ENCODE data around the gene GNB2. TPM values are rescaled to one million over a fixed set of nuclear protein-coding genes. Genes with fewer than 3 reads are reported as not detected.

The GNB2 gene
- total and polyA plus RNA-seq, 2 donors from 2014 or later = 234 to 265 TPM

DNA sequence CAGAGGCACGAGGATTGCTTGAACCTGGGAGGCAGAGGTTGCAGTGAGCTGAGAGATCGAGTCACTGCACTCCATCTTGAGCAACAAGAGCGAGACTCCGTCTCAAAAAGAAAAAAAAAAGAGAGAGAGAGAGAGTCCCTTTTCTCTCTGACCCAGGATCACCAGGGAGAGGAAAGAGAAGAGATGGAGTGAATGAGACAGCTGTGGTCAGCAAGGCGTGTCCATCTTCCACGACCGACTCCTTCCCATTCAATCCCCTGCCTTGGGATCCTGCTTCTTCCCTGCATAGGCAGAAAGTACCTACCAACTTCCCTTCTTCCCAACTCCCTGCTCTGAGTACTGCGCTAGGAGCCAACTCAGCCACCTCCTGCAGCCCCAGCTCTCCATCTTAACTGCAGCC, 54.7 kb downstream of the GNB2 start:
- no peak overlapping the region for H3K4me3 ChIP-seq (ENCODE audit: low read length in 3 of 3)
- H3K4me1 ChIP-seq (ENCODE audit: control insufficient read depth in 2 of 3, insufficient read depth in 2 of 3, low read depth in 1 of 3, low read length in 3 of 3) = no peaks in the 10 kb centered on the region
- H3K9ac ChIP-seq (ENCODE audit: low read length in 3 of 3) = no peak overlapping the region
- no peaks in the 10 kb centered on the region for H3K36me3 ChIP-seq (ENCODE audit: control insufficient read depth in 2 of 3, insufficient read depth in 3 of 3, low read length in 3 of 3)
- DNase-seq = no peak
- intact Hi-C loops (cut with DNase I) = no loop called here
- FAIRE-seq = no peak
- no peak overlapping the region for H3K27ac ChIP-seq (ENCODE audit: low read depth in 2 of 2, low read length in 2 of 2)
- H3K9me3 ChIP-seq (ENCODE audit: control insufficient read depth in 2 of 3, insufficient read depth in 1 of 3, low read length in 3 of 3) = no peaks in the 10 kb centered on the region
- H3K27me3 ChIP-seq (ENCODE audit: control insufficient read depth, insufficient read depth, low read length) = no peaks in the 10 kb centered on the region
- TF ChIP-seq, protein P1, sequence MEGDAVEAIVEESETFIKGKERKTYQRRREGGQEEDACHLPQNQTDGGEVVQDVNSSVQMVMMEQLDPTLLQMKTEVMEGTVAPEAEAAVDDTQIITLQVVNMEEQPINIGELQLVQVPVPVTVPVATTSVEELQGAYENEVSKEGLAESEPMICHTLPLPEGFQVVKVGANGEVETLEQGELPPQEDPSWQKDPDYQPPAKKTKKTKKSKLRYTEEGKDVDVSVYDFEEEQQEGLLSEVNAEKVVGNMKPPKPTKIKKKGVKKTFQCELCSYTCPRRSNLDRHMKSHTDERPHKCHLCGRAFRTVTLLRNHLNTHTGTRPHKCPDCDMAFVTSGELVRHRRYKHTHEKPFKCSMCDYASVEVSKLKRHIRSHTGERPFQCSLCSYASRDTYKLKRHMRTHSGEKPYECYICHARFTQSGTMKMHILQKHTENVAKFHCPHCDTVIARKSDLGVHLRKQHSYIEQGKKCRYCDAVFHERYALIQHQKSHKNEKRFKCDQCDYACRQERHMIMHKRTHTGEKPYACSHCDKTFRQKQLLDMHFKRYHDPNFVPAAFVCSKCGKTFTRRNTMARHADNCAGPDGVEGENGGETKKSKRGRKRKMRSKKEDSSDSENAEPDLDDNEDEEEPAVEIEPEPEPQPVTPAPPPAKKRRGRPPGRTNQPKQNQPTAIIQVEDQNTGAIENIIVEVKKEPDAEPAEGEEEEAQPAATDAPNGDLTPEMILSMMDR (IDR thresholded peaks at IDR 0.05; ENCODE audit: borderline replicate concordance, extremely low read depth, insufficient read depth) = no peak

Other genes starting within 250 kb of the GNB2 start
- 3.0 TPM for gene ZCWPW1, start 245.0 kb upstream of the GNB2 start, total RNA-seq
- 7.9 TPM for gene ZCWPW1, start 245.0 kb upstream of the GNB2 start, polyA plus RNA-seq (ENCODE audit: insufficient read depth, low read depth, low replicate concordance)
- 47.2 TPM for gene MEPCE, start 243.9 kb upstream of the GNB2 start, total RNA-seq
- gene MEPCE, start 243.9 kb upstream of the GNB2 start, polyA plus RNA-seq (ENCODE audit: insufficient read depth, low read depth, low replicate concordance) = 33.4 TPM
- 41.7 TPM for gene PPP1R35, start 237.2 kb upstream of the GNB2 start, total RNA-seq
- gene PPP1R35, start 237.2 kb upstream of the GNB2 start, polyA plus RNA-seq (ENCODE audit: insufficient read depth, low read depth, low replicate concordance) = 40.2 TPM
- gene SPACDR, start 209.5 kb upstream of the GNB2 start, total RNA-seq = 0.54 TPM
- gene SPACDR, start 209.5 kb upstream of the GNB2 start, polyA plus RNA-seq (ENCODE audit: insufficient read depth, low read depth, low replicate concordance) = not detected
- gene TSC22D4, start 194.5 kb upstream of the GNB2 start, total RNA-seq = 61.5 TPM
- gene TSC22D4, start 194.5 kb upstream of the GNB2 start, polyA plus RNA-seq (ENCODE audit: insufficient read depth, low read depth, low replicate concordance) = 67.0 TPM
- 0.41 TPM for gene NYAP1, start 189.8 kb upstream of the GNB2 start, total RNA-seq
- 0.69 TPM for gene NYAP1, start 189.8 kb upstream of the GNB2 start, polyA plus RNA-seq (ENCODE audit: insufficient read depth, low read depth, low replicate concordance)
- gene AGFG2, start 134.5 kb upstream of the GNB2 start, total RNA-seq = 37.3 TPM
- gene AGFG2, start 134.5 kb upstream of the GNB2 start, polyA plus RNA-seq (ENCODE audit: insufficient read depth, low read depth, low replicate concordance) = 24.3 TPM
- gene SAP25, start 99.8 kb upstream of the GNB2 start, total RNA-seq = 9.8 TPM
- gene SAP25, start 99.8 kb upstream of the GNB2 start, polyA plus RNA-seq (ENCODE audit: insufficient read depth, low read depth, low replicate concordance) = 5.7 TPM
- gene LRCH4, start 87.6 kb upstream of the GNB2 start, total RNA-seq = 62.9 TPM
- gene LRCH4, start 87.6 kb upstream of the GNB2 start, polyA plus RNA-seq (ENCODE audit: insufficient read depth, low read depth, low replicate concordance) = 23.2 TPM
- 0.60 TPM for gene FBXO24, start 87.4 kb upstream of the GNB2 start, total RNA-seq
- 0.95 TPM for gene FBXO24, start 87.4 kb upstream of the GNB2 start, polyA plus RNA-seq (ENCODE audit: insufficient read depth, low read depth, low replicate concordance)
- gene PCOLCE, start 71.4 kb upstream of the GNB2 start, total RNA-seq = 51.5 TPM
- 42.9 TPM for gene PCOLCE, start 71.4 kb upstream of the GNB2 start, polyA plus RNA-seq (ENCODE audit: insufficient read depth, low read depth, low replicate concordance)
- 18.2 TPM for gene MOSPD3, start 61.2 kb upstream of the GNB2 start, total RNA-seq
- 30.6 TPM for gene MOSPD3, start 61.2 kb upstream of the GNB2 start, polyA plus RNA-seq (ENCODE audit: insufficient read depth, low read depth, low replicate concordance)
- 0.79 TPM for gene TFR2, start 32.2 kb upstream of the GNB2 start, total RNA-seq
- 0.22 TPM for gene TFR2, start 32.2 kb upstream of the GNB2 start, polyA plus RNA-seq (ENCODE audit: insufficient read depth, low read depth, low replicate concordance)
- gene ACTL6B, start 17.3 kb upstream of the GNB2 start, total RNA-seq = not detected
- not detected for gene ACTL6B, start 17.3 kb upstream of the GNB2 start, polyA plus RNA-seq (ENCODE audit: insufficient read depth, low read depth, low replicate concordance)
- gene GIGYF1, start 20.5 kb downstream of the GNB2 start, total RNA-seq = 51.3 TPM
- 11.6 TPM for gene GIGYF1, start 20.5 kb downstream of the GNB2 start, polyA plus RNA-seq (ENCODE audit: insufficient read depth, low read depth, low replicate concordance)
- 25.7 TPM for gene POP7, start 32.4 kb downstream of the GNB2 start, total RNA-seq
- gene POP7, start 32.4 kb downstream of the GNB2 start, polyA plus RNA-seq (ENCODE audit: insufficient read depth, low read depth, low replicate concordance) = 41.8 TPM
- not detected for gene EPO, start 46.7 kb downstream of the GNB2 start, total RNA-seq
- not detected for gene EPO, start 46.7 kb downstream of the GNB2 start, polyA plus RNA-seq (ENCODE audit: insufficient read depth, low read depth, low replicate concordance)
- gene ZAN, start 59.9 kb downstream of the GNB2 start, total RNA-seq = not detected
- not detected for gene ZAN, start 59.9 kb downstream of the GNB2 start, polyA plus RNA-seq (ENCODE audit: insufficient read depth, low read depth, low replicate concordance)
- gene EPHB4, start 153.8 kb downstream of the GNB2 start, total RNA-seq = 65.5 TPM
- gene EPHB4, start 153.8 kb downstream of the GNB2 start, polyA plus RNA-seq (ENCODE audit: insufficient read depth, low read depth, low replicate concordance) = 33.2 TPM
- gene SLC12A9, start 179.0 kb downstream of the GNB2 start, total RNA-seq = 29.9 TPM
- 19.7 TPM for gene SLC12A9, start 179.0 kb downstream of the GNB2 start, polyA plus RNA-seq (ENCODE audit: insufficient read depth, low read depth, low replicate concordance)
- 74.4 TPM for gene TRIP6, start 193.6 kb downstream of the GNB2 start, total RNA-seq
- gene TRIP6, start 193.6 kb downstream of the GNB2 start, polyA plus RNA-seq (ENCODE audit: insufficient read depth, low read depth, low replicate concordance) = 92.6 TPM
- 127 TPM for gene SRRT, start 201.4 kb downstream of the GNB2 start, total RNA-seq
- 58.2 TPM for gene SRRT, start 201.4 kb downstream of the GNB2 start, polyA plus RNA-seq (ENCODE audit: insufficient read depth, low read depth, low replicate concordance)
- 3.4 TPM for gene UFSP1, start 216.0 kb downstream of the GNB2 start, total RNA-seq
- 3.8 TPM for gene UFSP1, start 216.0 kb downstream of the GNB2 start, polyA plus RNA-seq (ENCODE audit: insufficient read depth, low read depth, low replicate concordance)
- gene ACHE, start 222.1 kb downstream of the GNB2 start, total RNA-seq = 3.6 TPM
- 1.6 TPM for gene ACHE, start 222.1 kb downstream of the GNB2 start, polyA plus RNA-seq (ENCODE audit: insufficient read depth, low read depth, low replicate concordance)

All from kidney (tissue), 14 donors.